ENCODE measurements around the gene POC1B.

Gene POC1B

DNA sequence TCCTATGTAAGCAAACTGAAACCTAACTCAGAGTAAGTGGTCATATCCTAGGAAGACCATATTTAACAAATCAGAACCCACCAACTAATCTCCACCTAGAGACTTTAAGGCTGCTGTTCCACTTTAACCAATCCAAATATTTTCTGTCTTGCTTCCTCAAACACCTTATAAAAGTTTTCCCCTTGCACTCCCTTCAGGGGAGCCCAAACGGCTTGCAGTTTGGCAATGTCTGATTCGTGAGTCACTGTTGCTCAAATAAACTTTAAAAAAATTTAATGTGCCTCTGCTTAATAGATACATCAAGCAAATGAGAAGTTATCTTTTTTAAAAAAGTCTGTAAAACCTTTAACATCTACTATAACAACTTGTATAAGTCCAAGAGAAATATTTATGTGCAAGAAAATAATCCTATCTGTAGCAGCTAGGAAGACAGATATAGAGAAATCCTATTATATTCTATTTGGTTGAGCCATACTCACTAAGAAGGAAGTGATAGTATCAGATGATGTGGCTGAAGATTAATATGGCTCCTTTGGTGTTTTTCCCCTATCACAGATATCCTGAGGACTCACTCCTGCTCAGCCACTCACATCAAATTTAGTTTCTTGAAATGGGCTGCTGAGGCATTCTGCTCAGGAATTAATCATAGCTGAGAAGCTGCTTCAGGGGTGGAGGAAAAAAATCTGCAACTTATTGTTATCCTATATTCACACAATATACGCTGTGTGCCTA is 108.4 kb downstream of the POC1B start:
- no peak for DNase-seq

DNA sequence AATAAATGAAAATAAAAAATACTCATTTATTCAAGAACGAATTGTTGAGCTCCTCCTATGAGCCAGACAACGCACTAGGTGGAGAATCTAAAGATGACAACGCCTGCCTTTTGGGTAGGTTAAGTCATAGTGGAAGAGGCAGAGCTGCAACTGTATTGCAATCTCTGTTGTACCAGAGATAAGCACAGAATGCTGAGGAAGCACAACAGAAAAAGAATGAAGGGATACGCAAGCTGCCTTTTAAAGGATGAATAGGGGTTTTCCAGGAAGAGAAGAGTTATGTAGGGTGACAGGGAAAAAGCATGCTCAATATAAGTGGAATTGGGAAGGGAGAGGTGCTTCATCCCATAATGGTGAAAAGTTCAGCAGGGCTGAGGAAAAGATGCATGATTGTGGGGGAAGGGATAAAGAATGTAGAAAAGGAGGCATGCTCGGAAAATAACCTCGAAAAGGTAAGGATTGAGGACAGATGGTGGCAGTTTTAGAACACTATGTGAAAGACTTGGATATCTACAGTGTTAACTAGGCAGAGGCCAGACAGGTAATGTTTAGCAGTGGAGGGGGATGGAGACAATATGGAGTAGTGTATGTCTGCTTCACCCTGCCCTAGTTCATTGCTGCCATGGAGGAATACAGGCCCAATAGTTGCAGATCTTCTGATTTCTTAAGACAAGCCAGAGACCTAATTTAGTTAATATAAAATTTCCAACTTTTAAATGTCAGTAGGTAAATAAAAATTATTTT is 109.6 kb downstream of the POC1B start:
- DNase-seq: no peak

DNA sequence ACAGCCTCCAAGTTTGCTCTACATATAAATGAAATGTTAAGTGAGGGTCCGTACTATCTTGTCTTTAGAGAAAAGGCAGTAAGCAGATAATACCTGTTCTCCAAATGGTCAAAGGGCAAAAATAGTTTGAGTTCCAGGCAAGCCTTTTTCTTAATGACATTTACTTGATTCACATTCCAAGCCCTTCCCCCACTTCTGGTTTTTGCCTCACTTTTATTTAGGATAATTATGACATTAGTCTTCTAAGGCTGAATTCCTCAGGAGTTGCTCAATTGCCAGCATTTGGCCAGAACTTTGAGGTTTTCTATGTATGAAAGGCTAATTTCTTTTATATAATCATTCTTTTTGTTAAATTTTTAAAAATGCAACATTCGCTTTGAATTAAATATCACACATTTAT is 111.0 kb downstream of the POC1B start:
- no peak for DNase-seq

DNA sequence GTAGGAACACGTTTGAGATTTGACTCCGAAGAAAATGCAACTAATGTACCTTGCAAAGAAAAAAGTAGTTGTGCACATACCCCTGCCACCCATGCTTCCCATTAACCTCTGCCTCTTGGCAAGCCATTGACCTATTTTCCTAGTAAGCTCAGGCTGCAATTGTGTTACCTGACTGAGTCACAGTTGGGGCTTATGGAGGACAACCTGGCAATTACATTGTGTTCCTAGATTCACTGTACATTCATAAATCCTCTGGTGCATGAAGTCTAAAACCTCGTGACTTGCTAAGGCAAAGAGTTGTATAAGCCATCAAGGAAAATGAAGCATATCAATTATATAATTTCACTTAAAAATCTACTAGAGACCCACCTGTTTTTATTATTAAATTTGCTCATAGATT is 111.5 kb downstream of the POC1B start:
- no peak for DNase-seq

- DNase-seq: no peak
Observed at GRCh38 chr12:89413234-89413633, 112.6 kb downstream of the POC1B start.

DNA sequence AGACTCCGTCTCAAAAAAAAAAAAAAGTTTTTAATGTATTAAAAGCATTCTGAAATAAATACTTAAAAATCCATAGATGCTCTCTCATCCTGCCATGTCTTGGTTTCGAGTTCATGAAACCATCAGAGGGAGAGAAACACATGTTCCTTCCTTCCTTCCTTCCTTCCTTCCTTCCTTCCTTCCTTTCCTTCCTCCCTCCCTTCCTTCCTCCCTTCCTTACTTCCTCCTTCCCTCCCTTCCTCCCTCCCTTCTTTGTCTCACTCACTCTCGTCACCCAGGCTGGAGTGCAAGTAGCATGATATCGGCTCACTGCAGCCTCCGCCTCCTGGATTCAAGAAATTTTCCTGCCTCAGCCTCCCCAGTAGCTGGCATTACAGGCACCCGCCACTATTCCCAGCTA is 113.2 kb downstream of the POC1B start:
- no peak for DNase-seq

- no peak for DNase-seq
Observed at GRCh38 chr12:89411846-89412245, 114.0 kb downstream of the POC1B start.

GRCh38 chr12:89411234-89411633 is 114.6 kb downstream of the POC1B start:
- DNase-seq: no peak

DNA sequence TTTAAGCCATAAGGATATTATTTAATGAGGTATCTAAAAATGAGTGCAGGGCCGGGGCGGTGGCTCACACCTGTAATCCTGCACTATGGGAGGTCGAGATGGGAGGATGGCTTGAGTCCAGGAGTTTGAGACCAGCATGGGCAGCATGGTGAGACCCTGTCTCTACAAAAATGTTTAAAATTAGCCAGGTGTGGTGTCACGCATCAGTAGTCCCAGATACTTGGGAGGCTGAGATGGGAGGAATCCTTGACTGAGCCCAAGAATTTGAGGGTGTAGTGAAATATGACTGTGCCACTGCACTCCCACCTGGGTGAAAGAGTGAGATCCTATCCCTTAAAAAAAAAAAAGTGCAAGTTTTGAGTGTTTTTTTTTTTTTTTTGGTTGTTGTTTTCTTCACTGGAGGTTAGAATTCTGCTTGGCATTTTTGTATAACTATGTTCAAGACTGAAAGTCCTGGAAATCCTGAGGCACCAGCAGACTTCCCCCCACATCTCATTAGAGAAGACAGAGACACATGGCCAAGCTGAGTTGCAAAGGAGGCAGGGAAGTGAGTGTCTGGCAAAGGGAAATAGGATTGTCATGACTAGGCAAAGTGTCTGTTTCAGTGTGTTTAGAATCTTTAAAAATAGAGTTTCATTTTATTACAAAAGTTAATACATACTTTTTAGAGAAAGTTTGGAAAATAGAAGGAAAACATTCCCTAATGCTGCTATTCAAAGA is 120.1 kb downstream of the POC1B start:
- DNase-seq: no peak

- no peak for DNase-seq
Observed at GRCh38 chr12:89401433-89402058, 124.3 kb downstream of the POC1B start.

DNA sequence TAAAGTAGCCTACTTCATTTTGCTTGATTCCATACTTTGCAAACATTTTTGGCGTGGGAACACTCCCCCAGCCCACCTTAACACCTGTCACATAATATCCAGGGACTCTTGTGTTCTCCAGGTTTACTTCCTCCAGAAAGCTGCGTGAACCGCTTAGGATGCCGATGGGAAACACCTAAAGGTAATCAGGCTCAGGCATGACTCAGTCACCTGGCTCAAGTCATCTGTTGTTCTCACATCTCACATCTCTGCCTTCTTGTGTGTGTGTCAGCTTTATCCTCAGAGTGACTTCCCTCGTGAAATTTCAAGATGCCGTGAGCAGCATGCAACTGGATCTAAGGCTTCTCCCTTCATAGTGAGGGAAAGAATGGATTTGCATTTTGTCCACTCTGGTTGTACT is 125.4 kb downstream of the POC1B start:
- DNase-seq: no peak

GRCh38 chr12:89395712-89396111 is 130.1 kb downstream of the POC1B start:
- no peak for DNase-seq

DNA sequence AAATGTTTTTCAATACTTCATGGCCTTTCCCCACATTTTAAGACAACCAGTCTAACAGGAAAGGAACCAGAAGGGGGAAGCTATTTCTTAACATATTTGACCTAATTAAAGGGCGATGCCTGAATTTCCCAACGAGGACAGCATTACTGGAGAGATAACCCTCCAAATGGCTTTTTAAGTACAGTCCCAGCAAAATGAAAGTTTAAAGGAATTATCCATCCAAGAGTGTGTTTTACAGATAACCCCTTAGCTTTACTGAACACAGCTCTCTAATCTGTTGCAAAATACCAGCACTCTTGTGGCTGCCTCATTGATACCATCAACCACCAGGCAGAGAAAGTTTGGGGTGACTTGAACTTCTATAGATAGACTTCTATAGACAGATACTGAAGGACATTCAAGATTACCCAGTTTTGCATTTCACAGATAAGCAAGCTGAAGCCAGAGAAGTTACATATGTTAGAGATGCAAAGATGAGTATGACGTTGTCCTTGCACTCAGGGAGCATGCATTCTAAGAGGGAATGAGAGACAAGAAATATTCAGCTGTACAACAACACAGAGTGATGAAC is 132.2 kb downstream of the POC1B start:
- DNase-seq: no peak

DNA sequence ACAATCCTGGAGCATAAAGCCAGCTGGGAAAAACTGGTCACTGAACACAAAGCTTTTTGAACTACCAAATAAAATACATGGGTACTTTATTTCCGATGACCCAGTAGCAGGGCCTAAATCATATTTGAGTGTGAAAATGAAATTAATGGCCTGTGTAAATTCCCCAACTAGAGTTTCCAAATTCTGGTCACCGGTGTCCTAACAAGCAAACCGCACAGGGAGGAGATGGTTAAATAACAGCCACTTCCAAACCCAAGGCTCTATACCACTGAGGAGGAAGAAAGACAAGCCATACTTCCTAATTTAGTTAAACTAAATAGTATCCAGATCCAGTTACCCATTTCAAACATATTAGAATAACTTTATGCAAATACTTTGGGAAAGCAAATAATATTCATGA is 133.5 kb downstream of the POC1B start:
- DNase-seq: no peak

DNA sequence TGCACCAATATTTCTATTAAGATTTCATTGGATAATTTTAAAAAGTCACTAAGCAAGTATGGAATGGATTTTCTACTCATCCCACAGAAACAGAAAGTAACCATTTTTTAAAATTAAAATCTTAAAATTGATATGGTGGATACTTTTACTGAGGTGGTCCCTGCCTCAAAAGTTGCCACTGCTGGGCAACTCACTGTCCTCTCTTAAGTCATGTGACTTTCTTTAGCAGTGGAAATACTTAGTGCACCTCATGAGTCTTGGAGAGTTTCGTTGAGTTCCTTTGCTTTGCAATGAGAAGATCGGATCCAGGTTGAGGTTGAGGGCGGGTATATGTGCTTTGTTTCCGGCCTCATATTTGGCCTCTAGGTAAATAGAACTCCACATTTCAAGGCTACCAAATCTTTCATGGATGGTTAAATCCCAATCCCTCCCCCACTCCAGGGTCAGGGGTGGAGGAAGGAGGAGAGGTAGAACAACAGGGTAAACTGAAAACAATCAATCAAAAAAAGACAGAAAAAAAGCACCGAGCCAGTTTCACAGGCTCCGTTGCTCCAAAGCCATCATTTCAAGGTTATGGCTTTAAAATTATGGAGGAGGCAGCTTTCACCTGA is 134.0 kb downstream of the POC1B start:
- no peak for DNase-seq

DNA sequence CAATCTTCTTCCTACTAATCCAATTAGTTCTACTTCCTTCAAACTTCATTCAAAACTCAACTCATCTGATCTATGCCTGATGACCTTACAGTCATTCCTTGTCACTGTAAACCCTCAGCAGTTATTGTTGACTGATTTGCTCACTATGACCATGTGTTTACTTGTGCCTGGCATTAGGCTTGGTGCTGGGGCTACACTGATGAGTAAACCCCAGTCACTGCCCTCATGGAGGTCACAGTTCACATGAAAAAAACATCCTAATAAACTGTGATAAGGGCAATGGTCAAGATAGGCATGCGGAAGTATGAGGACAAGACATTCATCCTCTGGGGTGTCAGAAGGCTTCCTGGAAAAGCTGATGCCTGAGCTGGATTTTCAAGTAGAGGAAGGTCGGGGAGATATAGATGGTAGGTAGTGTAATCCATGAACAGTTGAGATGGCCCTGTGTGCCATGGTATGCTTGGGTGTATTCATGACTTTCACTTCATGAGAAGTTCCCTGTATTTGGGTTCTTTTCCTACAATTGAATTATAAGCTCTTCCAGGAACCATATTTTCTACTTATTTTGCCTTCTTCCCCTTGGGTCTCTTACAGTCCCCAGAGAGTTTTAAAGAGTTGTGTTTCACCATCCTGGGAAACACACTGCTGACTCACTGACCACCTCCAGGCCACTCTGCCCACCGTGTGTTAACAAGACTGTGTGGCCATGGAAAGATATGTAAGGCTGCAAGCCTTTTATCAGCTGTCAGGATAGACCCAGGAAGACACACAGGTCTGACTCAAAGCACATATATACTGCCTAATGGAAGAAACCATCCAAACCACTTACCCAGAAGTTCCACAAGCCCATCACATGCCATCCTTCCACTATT is 134.8 kb downstream of the POC1B start:
- DNase-seq: no peak

- DNase-seq: no peak
Observed at GRCh38 chr12:89389755-89390661, 135.8 kb downstream of the POC1B start.

DNA sequence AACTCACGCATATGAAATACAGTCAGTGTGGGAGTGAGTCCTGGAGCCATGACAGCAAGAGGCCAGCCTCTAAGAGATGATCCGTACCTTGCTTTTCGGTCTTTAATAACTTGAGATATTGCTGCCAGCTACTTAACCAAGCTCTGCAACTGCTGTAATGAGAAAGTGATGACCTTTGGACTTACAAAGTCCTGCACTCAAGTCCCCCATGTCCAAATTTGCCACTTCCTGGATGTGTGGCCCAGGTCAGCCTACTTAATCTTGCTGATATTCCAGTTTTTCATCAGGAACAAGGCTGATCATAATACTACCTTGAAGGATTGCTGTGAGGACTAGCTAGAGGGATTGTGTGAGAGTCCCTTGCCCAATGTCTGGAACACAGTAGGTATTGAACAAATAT is 139.7 kb downstream of the POC1B start:
- DNase-seq: no peak

- no peak for DNase-seq
Observed at GRCh38 chr12:89384807-89385206, 141.0 kb downstream of the POC1B start.

GRCh38 chr12:89384050-89384758 is 141.6 kb downstream of the POC1B start:
- DNase-seq: no peak
